Liver (tissue), 9 donors: ENCODE data around the gene HYCC1. TPM values are rescaled to one million over a fixed set of nuclear protein-coding genes. Genes with fewer than 3 reads are reported as not detected.

Experiments used
- DNase-seq: peaks from one replicate; pipeline ENCODE4 v3.0.0-alpha.2; 2017; ENCODE audit warnings: low spot score
- H3K27ac ChIP-seq, 2 donors: one replicate each; pipeline ENCODE4 v1.7.0; 2013; ENCODE audit warnings: inconsistent platforms in 2 of 2, low read length in 2 of 2, control low read depth in 1 of 2, low read depth in 1 of 2, mild to moderate bottlenecking in 1 of 2
- H3K27me3 ChIP-seq, 4 donors: one replicate each; pipeline versions ENCODE4 v1.6.1 to v1.7.0; 2013; ENCODE audit warnings: low read length in 3 of 4, inconsistent platforms in 1 of 4, mild to moderate bottlenecking in 1 of 4, moderate library complexity in 1 of 4; ENCODE audit not compliant: control insufficient read depth in 4 of 4, insufficient read depth in 4 of 4
- H3K36me3 ChIP-seq, 4 donors: one replicate each; pipeline versions ENCODE4 v1.6.1 to v1.7.0; 2013; ENCODE audit warnings: low read length in 3 of 4, mild to moderate bottlenecking in 3 of 4, low read depth in 1 of 4, moderate library complexity in 1 of 4; ENCODE audit not compliant: control insufficient read depth in 4 of 4, insufficient read depth in 3 of 4
- H3K4me1 ChIP-seq, 4 donors: one replicate each; pipeline versions ENCODE4 v1.6.1 to v1.7.0; 2013; ENCODE audit warnings: low read length in 3 of 4, mild to moderate bottlenecking in 3 of 4, moderate library complexity in 1 of 4; ENCODE audit not compliant: control insufficient read depth in 4 of 4, insufficient read depth in 4 of 4
- H3K4me3 ChIP-seq, 3 donors: one replicate each; pipeline versions ENCODE4 v1.6.1 to v1.7.0; 2013; ENCODE audit warnings: low read length in 3 of 3, control low read depth in 1 of 3, low read depth in 1 of 3, mild to moderate bottlenecking in 1 of 3
- H3K9ac ChIP-seq, 2 donors: one replicate each; pipeline ENCODE4 v1.7.0; 2013; ENCODE audit warnings: low read length in 2 of 2, mild to moderate bottlenecking in 2 of 2, moderate library complexity in 2 of 2, control low read depth in 1 of 2, low read depth in 1 of 2
- H3K9me3 ChIP-seq, 4 donors: one replicate each; pipeline versions ENCODE4 v1.6.1 to v1.7.0; 2013; ENCODE audit warnings: low read length in 3 of 4; ENCODE audit not compliant: control insufficient read depth in 4 of 4
- ATF3 ChIP-seq: IDR thresholded peaks from 2 replicates; pipeline ENCODE4 v1.6.1; 2016; ENCODE audit warnings: antibody characterized with exemption
- CTCF ChIP-seq: fragments of 150-350 bp; IDR thresholded peaks from 2 replicates; pipeline ENCODE4 v1.5.1; 2017; ENCODE audit warnings: improper control_type of control experiment, low read depth, low read length; ENCODE audit not compliant: missing input control
- EGR1 ChIP-seq, 2 donors: IDR thresholded peaks; 2 replicates each; pipeline ENCODE4 v1.6.1; 2016 to 2018; ENCODE audit warnings: antibody characterized with exemption in 2 of 2, low read depth in 2 of 2
- FOXA1 ChIP-seq: IDR thresholded peaks from 2 replicates; pipeline ENCODE4 v1.6.1; 2016; ENCODE audit warnings: antibody characterized with exemption
- FOXA2 ChIP-seq: IDR thresholded peaks from 2 replicates; pipeline ENCODE4 v1.6.1; 2016; ENCODE audit warnings: antibody characterized with exemption
- GABPA ChIP-seq, 2 donors: IDR thresholded peaks in 1 of 2; conservative IDR thresholded peaks in 1 of 2; 2 replicates each; pipeline ENCODE4 v1.6.1; 2016; ENCODE audit warnings: antibody characterized with exemption in 2 of 2, mild to moderate bottlenecking in 1 of 2, moderate library complexity in 1 of 2
- HNF4A ChIP-seq, 2 donors: conservative IDR thresholded peaks; 2 replicates each; pipeline ENCODE4 v1.6.1; 2016; ENCODE audit warnings: antibody characterized with exemption in 2 of 2, mild to moderate bottlenecking in 2 of 2
- HNF4G ChIP-seq: IDR thresholded peaks from 2 replicates; pipeline ENCODE4 v1.6.1; 2016; ENCODE audit warnings: antibody characterized with exemption
- JUND ChIP-seq, 2 donors: IDR thresholded peaks; 2 replicates each; pipeline ENCODE4 v1.6.1; 2016; ENCODE audit warnings: antibody characterized with exemption in 2 of 2
- MAX ChIP-seq: IDR thresholded peaks from 2 replicates; pipeline ENCODE4 v1.6.1; 2016; ENCODE audit warnings: antibody characterized with exemption
- NR2F2 ChIP-seq: IDR thresholded peaks from 2 replicates; pipeline ENCODE4 v1.6.1; 2016; ENCODE audit warnings: antibody characterized with exemption
- RAD21 ChIP-seq, 2 donors: IDR thresholded peaks; 2 replicates each; pipeline ENCODE4 v1.6.1; 2016; ENCODE audit warnings: antibody characterized with exemption in 2 of 2, mild to moderate bottlenecking in 2 of 2
- REST ChIP-seq: IDR thresholded peaks from 2 replicates; pipeline ENCODE4 v1.6.1; 2016; ENCODE audit warnings: antibody characterized with exemption, mild to moderate bottlenecking
- RXRA ChIP-seq, 2 donors: IDR thresholded peaks; 2 replicates each; pipeline ENCODE4 v1.6.1; 2017 to 2018; ENCODE audit warnings: antibody characterized with exemption in 2 of 2, mild to moderate bottlenecking in 1 of 2
- SP1 ChIP-seq: IDR thresholded peaks from 2 replicates; pipeline ENCODE4 v1.6.1; 2018; ENCODE audit warnings: antibody characterized with exemption, mild to moderate bottlenecking
- TAF1 ChIP-seq: conservative IDR thresholded peaks from 2 replicates; pipeline ENCODE4 v1.6.1; 2016; ENCODE audit warnings: antibody characterized with exemption, mild to moderate bottlenecking
- YY1 ChIP-seq: IDR thresholded peaks from 2 replicates; pipeline ENCODE4 v1.6.1; 2016; ENCODE audit warnings: antibody characterized with exemption, mild to moderate bottlenecking
- ZBTB33 ChIP-seq: IDR thresholded peaks from 2 replicates; pipeline ENCODE4 v1.6.1; 2016; ENCODE audit warnings: antibody characterized with exemption
- WGBS: extraction: QIAGEN DNeasy Blood & Tissue Kit; methylation state at CpG from one replicate; pipeline ENCODE4 v1.1.7; 2013; 5-methylcytosine and 5-hydroxymethylcytosine counted together
- polyA plus RNA-seq, 2 donors: library from polyadenylated mRNA; stranded (reverse) in 1 of 2; unstranded in 1 of 2; fragments of 200-250 nt in 1 of 2; fragments of >200 nt in 1 of 2; fragmentation: Nextera tagmentation in 1 of 2; extraction: Ambion mirVana in 1 of 2; gene quantifications; one replicate each; pipeline versions ENCODE4 v1.2.1 to v1.2.3, GENCODE V29; 2013 to 2015
- total RNA-seq, 2 donors: library from RNA; depleted of rRNA; stranded (reverse); fragments of >200 nt; gene quantifications; one replicate each; pipeline ENCODE4 v1.2.3, GENCODE V29; 2014
- donor health status: healthy.
- donor health status: healthy.
- donor health status: healthy.
- donor health status: healthy.
- donor health status: healthy.

Gene HYCC1
- total and polyA plus RNA-seq, 4 donors = 5.6 to 19.0 (median 10.6) TPM

GRCh38 chr7:23012186-23012585, 1.7 kb downstream of the HYCC1 start:
- 78% methylated on average over 6 of the region's 6 CpGs for WGBS
- DNase-seq = no peak
- no peak overlapping the region for H3K27ac ChIP-seq
- no peaks in the 10 kb centered on the region for H3K27me3 ChIP-seq
- H3K36me3 ChIP-seq = no peaks in the 10 kb centered on the region
- peaks cover 2 to 25% (median 11%) of the 10 kb centered on the region in 4 donors for H3K4me1 ChIP-seq
- H3K9me3 ChIP-seq = no peaks in the 10 kb centered on the region
- no peak overlapping the region for H3K9ac ChIP-seq
- no peak for TF ChIP-seq ATF3
- no peak for TF ChIP-seq FOXA2
- no peak for TF ChIP-seq CTCF
- TF ChIP-seq YY1 = no peak
- TF ChIP-seq TAF1 = no peak
- no peak for TF ChIP-seq FOXA1
- TF ChIP-seq GABPA (IDR thresholded peaks at IDR 0.05 in 1 of 2, conservative IDR thresholded peaks at IDR 0.05 in 1 of 2) = no peak
- no peak for TF ChIP-seq MAX
- no peak for TF ChIP-seq HNF4G
- TF ChIP-seq RXRA (IDR thresholded peaks at IDR 0.05) = no peak
- TF ChIP-seq REST = no peak
- no peak for TF ChIP-seq ZBTB33
- TF ChIP-seq HNF4A (conservative IDR thresholded peaks at IDR 0.05) = no peak
- no peak for TF ChIP-seq NR2F2
- TF ChIP-seq RAD21 (IDR thresholded peaks at IDR 0.05) = no peak
- no peak for TF ChIP-seq JUND (IDR thresholded peaks at IDR 0.05)
- TF ChIP-seq EGR1 (IDR thresholded peaks at IDR 0.05; ENCODE audit: low read depth in 2 of 2) = no peak
- TF ChIP-seq SP1 = no peak
- H3K4me3 ChIP-seq = peak overlapping the region in 1 of 3 donors; percentile 98
